Activated T-cell treated with anti-CD3 and anti-CD28 coated beads for 1 hour (primary cell): ENCODE data around the gene HOXA9.

ENCODE experiments used
- DNase-seq: peaks from one replicate; pipeline ENCODE4 v3.0.0-alpha.2; 2020; ENCODE audit warnings: low read depth

The HOXA9 gene

DNA sequence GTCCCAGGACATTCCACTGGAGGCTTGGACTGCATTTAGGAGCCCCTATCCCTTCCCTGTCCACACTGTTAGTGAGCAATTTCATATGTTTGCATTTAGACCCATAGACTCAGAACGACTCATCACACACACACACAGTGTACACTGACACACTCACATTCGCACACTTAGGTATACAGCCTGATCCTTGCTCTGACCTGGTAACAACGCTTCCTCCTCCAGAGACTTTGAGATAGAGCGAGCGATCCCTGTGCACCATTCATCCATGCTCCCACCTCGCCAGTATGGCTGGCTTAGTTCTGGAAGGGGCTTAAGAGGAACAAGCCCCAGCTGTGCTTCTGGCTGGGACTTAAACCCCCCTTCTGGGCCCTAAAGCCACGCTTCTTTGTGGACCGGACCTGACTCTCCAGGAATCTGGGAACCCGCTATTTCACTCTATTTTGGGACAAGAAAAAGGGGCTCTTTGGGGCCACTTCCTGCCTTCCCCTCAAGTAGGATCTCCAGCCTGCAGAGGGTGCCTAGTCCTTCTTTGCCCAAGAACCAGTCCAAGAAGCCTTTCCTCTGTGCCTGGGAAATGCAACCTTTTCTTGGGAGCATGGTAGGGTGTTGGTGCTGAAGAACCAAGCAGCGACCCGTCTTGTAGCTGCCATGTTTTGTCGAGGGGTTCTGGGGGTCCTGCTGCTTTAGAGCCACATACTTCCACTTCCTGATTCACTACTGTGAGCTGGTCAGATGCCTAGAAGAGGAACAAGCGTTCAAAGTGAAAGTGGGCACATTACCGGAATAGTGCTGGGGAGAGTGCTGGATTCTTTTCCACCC lies 35.6 kb upstream of the HOXA9 start:
- no peak for DNase-seq

DNA sequence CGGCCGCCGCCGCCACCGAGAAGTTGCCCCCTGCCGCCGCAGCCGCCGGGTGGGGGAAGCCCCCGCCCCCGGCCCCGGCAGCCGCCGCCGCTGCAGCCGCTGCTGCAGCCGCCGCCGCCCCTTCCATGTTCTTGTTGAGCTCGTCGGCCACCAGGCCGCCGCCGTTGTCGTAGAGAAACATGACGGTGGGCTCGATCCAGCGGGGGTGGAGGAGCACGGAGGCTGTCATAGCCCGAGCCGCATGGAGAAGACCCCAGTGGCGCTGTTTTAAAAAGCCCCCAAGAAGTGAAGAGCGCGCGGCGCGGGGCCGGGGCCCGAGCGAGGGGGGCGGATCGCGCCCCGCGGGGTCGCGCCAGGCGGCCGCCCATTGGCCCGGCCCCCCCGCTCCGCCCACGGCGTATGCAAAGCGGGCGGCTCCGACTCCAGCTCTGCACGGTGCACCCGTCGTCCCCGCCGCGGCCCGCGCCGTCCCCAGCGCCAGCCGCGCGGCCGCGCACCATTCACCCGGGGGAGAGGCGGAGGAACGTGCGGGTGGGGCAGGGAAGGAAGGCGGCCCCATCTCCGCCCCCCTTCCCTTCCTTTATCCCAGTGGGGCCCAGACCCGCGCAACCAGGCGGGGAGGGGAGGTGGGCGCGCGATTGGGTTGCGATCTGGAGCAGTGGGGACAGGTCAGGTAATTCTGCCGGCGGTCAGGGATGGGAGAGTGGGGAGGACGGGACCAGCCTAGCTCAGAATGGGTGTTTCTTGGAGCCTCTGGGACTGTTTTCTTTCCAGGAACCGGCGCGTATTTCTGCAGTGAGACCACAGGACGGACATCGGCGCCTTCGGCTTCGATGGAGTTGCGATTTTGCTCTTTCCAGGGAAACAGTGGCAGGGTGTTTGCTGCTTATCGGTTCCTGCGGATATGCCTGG lies 34.8 kb upstream of the HOXA9 start, which contains the start of gene HOXA13:
HOXA13 (minus strand) TSS at position 243 of the 912 bp plus-strand sequence; CDS start at position 229, 14 bp downstream.
- no peak for DNase-seq

DNA sequence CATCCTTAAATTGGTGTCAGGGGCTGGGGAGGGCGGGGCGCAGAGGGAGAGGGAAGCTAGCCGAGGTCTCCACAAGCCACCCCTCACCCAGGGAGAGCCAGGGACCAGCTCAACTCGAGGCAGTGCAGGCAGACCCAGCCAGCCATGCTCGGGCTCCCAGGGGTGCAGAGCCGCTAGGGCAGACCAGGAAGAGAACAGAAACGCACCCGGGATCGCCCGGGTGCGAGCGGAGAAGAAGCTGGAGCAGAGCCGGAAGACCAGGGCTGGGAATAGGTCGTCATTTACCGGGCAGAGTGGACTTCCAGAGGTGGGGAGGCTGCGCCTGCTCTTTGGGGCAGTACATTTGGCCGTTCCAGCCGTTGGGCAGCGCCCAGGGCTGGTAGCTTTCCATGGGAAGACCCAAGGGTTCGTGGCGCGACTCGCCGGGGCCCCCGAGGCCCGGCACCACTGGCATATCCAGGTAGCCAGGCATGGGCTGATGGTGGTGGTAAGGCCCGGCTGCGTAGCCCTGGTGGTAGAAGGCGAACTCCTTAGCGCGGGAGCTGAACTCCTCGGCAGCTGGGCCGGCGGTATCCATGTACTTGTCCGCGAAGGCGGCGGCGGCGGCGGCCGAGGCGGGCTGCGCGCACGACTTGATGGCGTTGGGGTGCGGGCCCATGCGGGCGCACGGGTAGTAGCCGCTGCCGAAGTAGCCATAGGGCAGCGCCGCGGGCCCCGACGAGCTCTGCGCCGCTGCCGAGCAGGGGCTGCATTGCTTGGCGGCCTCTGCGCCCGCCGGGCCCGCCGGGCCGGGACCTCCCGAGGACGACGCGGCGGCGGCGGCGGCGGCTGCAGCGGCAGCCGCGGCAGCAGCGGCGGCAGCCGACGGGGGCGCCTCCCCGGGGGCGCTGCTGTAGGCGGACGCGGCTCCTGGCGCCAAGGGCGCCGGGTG lies 33.8 kb upstream of the HOXA9 start:
- DNase-seq: no peak

DNA sequence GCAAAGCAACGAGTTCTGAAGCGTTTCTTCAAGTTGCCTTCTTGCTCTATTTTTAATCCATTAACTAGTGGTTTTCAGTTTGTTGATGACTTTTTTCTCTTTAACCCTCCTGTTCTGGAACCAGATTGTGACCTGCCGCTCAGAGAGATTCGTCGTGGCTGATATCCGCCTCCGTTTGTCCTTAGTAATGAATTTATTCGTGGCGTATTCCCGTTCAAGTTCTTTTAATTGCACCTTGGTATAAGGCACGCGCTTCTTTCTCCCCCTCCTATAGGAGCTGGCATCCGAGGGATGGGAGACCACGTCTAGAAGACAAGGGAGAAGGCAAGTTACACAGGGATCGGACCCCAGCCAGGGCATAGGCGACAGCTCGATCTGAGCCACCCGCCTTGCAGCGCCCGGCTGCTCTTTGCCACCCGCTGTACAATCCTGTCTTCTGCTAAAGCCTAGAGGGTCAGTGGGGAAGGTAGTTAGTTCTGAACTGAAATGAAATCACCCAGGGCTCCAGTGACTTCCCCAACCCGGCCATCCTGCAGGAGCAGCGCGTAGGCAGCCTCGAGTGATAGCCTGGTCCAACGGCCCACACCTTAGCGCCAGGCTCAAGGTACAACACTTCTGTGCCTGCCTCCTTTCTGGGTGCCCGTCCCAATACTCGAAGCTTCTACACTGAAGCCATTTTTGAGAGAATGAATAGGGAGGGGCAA lies 33.0 kb upstream of the HOXA9 start:
- no peak for DNase-seq

DNA sequence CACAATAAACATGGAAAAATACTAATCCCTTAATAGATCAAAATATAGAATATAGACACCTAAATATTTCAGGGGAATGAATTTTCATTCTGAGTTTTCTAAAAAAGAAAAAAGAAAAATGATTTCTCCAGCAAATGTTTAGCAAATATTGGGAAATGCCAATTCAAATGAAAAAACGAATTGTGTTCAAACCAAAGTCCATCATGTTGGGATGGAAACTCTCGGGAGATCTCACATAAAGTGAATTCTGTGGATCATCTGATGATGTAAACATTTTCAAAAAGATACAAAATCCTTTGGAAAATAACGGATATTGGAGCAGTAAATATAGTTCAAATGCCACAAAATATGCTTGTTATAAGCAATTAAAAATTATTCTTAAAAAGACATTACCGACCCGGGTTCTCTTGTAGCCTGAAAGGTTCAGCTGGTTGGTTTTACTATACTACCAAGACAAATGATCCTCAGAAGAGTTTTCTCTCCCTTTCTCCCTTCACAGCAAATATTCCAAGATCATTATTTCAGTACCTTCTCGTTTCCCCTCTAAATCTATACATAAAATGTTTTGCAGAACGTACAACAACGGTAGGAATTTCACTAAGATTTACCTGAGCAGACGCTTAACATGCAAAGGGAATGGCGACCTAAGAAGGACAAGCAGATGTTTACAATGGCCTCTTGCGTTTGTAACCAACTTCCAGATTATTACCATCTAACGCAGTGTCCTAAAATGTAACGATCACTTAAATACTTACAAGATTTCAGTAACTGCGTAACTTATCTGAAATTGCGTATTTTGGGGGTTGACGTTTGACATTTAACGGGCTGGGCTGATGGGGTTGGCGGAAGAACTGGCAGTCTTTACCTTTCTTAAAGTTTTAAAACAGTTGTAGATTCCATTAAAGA lies 32.1 kb upstream of the HOXA9 start:
- DNase-seq: no peak

DNA sequence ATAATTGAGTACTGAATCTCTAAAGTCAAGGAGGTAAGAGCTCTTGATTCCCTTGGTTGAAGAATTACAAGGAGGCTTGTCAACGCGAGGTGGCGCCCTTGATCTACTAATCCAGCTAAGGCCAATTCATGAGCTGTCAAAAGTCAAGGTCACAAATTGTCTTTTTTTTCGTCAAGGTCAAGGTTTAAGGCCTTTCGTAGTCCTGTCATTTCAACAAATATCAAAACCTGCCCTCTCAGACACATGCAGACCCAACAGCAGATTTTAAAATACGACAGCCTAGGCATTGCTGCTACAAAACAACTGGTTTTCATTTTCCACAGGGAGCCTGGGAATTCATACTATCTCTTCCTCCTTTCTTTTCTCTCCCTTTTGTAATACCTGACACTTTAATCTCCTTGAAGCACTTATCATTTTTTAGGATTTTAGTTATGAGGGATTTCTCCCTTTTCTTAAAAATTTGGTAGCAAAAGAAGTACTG lies 31.0 kb upstream of the HOXA9 start:
- DNase-seq: peak; percentile 83

DNA sequence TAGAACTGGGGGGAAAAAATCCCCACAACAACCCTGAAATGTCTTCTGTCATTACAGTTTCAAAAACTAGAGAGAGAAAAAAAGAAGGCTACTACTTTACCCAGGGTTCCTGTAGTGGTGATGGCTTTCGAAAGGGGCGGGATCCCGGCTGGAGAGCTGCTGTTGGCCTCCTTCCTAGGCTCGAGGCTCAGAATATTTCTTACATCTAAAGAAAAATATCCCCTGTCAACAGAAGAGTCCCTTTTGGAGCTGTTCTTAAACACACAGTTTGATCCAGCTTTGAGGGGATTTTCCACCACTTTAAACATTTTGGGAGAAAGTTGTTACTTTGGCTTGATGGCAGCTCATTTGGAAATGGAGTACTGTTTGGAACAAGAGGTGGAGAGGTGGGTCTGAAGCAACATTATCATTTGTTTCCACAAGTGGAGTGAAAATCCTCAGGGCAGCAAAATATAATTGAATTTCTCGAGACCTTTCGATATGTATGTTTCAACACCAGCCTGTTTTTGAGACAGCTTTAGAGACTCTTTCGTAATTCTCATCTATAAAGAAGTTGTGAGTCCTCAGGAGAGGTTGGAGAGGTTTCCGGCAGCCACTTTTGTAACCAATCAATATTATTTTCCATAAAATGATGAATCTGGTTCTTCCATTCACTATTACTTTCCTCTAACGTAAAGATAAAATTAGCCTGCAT lies 29.5 kb upstream of the HOXA9 start:
- DNase-seq: no peak

DNA sequence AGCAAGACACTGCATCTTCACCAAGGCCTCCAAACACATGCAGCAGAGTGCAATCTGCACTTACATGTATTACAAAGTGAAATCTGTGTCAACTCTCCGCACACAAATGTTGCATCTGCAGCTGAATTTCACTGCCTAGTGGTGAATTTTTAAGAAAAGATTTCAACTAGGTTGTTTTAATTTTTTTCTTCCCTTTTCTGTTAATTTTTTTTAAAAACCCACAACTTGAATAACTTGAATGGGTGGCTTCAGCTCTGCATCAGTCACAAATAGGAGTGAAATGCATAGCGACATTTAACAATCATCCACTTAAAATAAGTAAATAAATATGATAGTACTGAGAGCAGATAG lies 28.6 kb upstream of the HOXA9 start:
- DNase-seq: no peak

DNA sequence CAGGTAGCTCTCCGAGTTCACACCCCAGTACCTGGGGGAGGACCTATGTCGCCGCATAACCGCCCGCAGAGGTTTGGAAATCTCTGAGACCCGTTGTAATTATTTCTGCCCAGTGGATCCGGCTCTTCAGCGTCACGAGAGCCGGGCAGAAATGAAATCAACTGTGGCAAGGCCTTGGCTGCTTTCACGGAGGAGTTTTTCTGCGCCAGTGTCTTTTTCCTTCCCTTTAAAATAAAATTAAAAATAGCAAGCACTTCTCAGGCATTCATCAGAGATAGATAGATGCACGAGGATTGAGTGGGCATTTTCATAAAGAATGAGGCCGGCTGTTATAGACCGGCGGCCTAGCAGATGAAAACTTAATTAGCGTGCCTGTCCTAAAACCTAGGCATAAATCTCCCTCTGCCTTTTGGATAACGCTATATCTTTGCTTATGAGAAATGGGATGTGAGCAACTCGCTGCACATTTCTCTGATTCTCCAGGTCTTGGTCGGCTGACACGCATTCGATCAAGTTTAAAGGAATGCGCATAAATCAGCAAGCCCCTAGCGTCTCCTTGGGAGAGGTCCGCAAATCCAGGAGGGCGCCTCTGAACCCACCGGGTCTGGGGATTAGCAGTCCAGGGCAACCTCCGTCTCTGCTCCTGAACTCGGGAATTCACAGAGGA lies 28.1 kb upstream of the HOXA9 start:
- no peak for DNase-seq

DNA sequence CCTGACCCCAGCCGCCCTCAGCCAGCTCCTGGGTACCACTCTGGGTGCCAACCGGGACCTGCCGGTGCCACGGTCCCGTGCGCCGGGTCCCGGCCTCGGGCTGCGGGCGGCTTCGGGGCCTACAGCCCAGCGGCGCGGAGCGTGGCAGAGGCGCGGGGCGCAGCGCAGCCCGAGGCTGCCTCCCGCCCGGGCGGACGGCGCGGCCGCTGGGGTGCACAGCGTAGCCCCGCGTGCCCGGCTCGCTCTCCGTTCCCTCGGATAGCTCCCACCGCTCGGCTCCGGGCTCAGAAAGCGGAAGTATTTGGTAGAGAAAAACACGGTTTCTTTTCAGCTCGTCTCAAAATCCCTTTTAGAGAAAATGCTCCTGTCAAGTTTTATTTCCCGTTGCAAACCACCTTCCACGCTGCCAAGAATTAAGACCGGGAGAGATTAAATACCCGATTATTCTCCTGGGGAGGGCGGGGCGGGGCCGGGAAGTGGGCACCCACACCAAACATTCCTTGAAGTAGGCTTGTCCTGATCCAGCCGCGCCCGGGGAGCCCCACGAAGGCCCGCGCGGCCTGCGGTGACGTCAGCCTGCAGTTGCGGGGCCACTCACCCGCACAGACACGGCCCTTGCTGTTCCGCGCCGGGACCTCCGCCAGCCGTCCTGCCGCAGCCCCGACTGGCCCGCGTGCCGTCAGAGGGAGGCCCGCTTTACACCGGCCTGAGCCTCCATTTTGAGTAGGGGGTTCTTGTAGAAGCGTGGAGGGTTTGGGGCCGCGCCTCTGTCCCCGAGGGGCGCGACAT lies 27.4 kb upstream of the HOXA9 start:
- DNase-seq: no peak

DNA sequence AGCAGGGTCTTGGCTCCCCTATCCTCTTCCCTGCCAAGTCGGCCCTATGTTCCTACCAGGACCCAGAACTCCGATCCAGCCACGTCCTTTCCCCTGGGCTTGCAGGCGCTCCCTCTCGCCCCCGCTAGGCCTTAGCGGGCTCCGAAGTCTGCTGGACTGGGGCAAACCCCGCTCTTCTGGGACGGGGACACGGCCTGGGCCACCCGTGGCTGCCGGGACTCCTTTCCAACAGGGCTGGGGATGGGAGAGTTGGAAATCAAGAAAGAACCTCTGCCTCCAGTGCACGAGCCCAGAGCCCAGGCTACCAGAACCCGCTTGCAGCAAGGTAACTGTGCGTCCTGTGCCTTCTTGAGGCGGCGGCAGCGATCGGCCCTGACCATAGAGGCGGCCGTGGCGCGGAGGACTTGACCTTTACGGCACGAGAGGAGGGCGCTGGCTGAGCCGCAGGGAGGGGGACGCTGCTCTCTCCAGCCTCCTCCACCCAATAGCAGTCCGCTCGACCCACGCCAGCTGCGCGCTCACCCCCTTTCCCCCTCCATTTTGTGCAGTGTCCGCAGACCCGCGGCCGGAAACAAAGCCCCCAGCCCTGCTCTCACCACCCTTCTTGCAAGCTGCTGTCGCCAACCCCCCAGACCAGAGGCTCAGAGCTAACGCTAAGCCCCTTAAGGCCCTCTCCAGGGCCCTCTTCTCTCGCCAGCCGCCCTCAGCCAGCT lies 26.7 kb upstream of the HOXA9 start:
- DNase-seq: no peak

DNA sequence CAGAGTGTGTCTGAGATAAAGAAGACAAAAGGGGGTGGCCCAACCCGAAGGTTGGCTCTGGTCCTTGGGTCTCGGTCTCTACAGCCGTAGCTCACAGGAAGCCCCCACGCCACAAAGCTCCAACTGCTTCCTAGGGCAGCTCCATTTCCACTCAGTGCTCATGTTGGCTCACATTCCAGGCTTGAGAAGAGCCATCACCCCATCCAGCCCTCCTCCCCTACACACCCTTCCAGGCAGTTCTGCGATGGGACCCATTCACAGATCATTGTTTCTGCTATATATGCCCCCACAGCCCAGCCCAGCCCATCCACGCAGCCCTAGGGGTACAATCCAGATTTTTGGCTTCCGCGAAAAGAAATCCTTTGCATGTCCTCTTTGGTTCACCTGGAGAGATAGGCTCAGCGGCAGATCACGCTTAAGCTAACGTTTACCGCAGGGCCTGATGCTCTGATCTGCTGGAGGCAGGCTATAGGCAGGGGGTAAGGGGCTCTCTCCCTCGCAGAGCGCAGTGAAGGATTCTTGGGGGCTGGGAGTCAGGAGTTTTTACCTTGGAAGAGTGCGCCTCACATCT lies 25.9 kb upstream of the HOXA9 start:
- no peak for DNase-seq

DNA sequence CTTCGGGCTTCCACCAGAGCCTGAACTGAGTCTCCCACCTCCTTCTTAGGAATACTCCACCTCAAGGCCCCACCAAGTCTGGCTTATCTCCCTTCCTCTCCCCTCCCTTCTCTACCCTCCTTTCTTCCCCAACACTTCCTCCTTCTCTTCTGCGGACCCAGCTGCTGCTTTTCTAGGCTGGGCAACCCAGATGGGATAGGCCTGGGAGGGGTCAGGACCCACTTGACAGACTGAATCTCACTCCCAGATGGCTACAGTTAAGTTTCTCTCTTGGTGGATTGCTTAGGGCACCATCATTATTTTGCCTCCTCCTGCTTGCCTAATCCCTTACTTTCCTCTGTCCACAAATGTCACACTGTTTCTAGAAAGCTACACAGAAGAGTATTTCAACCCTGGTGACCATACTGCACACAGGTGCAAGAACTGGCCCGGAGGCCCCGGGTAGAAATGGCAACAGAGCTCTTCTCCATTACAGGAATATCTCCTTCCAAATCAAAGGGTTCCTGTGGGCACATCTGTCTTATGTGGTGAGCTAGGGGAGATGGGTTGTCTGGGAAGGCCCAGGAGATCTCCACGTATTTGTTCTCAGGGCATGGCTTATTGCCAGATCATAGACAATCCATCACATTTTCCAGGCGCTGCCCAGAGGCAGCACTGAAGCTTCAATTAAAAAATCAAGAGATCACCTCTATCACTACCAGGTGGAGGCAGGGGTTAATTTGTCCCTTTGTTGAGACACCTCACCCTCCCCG lies 24.8 kb upstream of the HOXA9 start:
- DNase-seq: no peak

DNA sequence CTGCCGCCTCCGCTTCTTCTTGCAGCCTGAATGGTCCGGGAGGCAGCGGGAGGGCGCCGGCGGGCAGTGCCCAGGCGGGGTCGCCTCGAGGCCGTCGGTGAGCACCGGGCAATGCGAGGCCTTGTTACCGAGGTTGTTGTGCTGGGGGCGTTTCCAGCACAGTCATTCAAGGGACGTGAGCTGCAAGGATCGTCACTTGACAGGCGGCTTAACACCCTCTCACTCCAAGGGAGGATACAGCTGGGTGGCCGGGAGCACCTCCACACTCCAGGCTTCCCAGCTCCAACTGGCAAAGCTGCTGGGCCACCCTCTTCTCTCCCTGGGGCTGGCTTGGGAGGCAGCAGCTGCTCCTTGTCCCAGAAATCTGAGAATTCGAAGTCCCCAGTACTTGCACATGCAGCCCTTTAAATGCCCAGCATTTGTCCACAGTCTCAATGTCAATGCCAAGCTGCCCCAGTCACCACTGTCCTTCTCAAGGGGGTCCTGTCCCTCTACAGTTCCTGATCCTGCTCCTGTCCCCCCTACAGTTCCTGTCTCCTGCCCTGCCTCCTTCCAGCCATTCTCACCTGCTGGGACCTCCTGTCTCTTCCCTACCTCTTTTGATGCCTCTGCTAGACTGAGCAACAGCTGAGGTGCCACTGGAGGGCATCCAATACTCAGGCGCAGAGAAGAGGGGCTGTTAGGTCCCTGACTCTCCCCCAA lies 24.1 kb upstream of the HOXA9 start:
- DNase-seq: no peak

DNA sequence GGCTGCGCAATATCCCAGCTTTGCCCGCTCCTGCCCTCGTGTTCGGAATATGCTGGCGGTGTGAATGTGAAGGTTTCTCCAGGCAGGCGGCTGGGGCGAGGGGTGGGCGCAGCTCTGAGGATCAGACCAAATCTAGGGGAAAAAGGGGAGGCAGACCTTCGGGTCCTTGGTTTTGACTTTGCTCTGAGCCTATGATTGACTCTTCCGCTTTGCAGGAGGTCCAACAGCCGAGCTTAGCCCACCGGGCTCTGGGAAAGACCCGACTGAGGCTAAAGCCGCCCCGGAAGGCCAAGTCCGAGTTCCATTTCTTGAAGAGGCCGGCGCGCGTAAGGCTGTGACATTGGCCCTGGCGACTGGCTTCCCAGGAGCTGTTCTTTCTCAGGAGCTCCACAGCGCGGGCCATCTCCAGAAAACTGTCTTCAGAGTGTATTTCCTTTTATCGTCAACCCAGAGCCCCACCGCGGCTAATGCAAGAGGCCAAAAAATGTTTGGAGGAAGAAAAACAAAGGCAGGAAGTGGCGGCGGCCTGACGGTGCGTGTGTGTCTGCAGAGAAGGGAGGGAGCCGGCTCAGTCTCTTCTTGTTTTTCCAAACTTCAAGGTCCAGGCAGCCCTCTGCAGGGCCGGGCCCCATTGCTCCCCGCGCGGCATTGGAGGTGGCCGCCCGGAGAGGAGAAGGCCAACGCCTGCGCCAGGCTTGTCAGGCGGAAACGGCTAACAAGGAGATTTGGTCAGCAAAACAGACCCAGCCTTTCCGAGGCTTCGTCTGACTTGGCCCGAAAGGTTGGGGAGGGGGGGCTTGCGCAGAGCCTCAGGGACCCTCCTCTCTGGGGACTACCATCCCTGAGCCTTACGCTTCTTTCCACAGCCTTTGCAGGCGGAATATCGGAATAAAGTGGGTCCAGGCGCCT lies 23.3 kb upstream of the HOXA9 start:
- DNase-seq: no peak
